Measurements from ENCODE around the gene ETNK1.
"Not testable (repeated sequence)": the region's sequence is repeated elsewhere in the genome, so short reads cannot be mapped to it uniquely, and the experiment has no call there.

The ETNK1 gene, protein sequence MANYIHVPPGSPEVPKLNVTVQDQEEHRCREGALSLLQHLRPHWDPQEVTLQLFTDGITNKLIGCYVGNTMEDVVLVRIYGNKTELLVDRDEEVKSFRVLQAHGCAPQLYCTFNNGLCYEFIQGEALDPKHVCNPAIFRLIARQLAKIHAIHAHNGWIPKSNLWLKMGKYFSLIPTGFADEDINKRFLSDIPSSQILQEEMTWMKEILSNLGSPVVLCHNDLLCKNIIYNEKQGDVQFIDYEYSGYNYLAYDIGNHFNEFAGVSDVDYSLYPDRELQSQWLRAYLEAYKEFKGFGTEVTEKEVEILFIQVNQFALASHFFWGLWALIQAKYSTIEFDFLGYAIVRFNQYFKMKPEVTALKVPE

DNA sequence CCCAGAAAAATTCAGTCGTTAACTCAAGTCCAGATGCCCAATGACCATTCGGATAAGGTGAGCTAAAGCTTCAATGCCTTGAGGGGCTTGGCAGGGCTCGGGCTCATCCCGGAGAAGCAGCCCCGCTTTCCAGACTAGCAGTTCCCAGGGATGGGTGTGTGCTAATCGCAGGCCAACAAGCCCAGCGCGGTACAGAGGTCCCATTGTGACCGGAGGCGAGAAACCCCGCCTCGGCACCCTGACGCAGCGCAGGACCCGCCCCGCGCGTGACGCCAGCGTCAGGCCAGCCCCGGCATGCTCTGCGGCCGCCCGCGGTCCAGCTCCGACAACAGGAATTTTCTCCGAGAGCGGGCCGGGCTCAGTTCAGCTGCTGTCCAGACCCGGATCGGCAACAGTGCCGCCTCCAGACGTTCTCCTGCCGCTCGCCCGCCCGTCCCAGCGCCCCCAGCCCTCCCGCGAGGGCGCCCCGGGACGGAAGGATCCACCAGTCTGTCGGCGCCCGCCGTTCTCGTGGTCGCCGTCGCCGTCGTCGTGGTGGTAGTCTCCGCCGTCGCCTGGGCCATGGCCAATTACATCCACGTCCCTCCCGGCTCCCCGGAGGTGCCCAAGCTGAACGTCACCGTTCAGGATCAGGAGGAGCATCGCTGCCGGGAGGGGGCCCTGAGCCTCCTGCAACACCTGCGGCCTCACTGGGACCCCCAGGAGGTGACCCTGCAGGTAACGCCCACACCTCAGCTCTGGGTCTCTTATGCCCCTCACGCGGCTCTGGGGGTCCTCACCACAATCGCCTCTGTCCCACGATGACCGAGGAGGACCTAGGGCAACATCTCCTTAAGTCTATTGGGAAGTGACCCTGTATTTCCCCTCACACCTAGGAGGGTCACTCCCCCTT is at the start of gene ETNK1:
TSS of gene ETNK1 (plus strand) at position 302 of the 892 bp plus-strand sequence. CDS start at position 562, 260 bp downstream.
- DNase-seq (ENCODE audit: low spot score), result peak; percentile 92

DNA sequence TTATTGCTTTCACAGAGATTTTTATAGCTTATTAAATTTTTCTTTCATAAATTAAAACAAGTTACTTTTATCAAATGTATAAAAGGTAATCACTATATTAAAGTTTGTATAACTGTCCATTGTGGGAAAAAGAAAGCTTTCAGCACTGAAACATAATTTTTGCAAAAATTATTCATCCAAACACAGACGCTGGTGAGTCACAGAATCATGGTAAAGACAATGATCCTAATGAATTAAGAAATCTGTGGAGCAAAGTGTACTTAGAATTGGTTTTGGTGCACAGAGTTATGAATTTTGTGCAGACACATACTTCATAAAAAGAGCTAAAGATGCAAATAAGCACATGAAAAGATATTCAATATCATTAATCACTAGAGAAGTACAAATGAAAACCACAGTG is 48.9 kb upstream of the ETNK1 start:
- DNase-seq (ENCODE audit: low spot score), result no peak

GRCh38 chr12:22576473-22576872 is 48.5 kb upstream of the ETNK1 start:
- DNase-seq (ENCODE audit: low spot score), result no peak

DNA sequence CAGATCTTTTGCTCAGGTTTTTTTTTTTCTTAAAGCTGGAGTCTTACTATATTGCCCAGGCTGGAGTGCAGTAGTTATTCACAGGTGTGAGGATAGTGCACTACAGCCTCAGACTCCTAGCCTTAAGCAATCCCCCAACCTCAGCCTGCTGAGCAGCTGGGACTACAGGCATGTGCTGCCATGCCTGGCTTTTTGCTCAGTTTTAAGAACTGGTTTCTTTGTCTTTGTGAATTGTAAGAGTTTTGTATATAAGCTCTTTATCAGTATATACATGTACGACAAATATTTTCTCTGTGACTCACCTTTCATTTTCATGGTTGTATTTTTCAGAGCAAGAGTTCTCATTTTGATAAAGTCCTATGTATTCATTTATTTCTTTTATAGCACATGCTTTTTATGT is 47.3 kb upstream of the ETNK1 start:
- no peak for DNase-seq (ENCODE audit: low spot score)

DNA sequence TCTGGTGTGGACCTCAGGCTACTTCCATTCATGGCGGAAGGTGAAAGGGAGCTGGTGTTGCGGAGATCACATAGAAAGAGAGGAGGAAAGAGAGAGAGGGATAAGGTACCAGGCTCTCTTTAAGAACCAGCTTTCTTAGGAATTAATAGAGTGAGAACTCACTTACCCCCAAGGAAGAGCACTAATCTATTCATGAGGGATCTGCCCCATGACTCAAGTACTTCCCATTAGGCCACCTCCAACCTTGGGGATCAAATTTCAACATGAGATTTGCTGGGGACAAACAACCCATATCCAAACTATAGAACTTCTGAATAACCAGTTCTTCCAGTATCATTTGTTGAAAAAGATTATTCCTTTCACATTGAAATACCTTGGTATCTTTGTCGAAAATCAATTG is 46.6 kb upstream of the ETNK1 start:
- no peak for DNase-seq (ENCODE audit: low spot score)

GRCh38 chr12:22588817-22589216 is 36.2 kb upstream of the ETNK1 start:
- no peak for DNase-seq (ENCODE audit: low spot score)

GRCh38 chr12:22593864-22594263 is 31.1 kb upstream of the ETNK1 start:
- no peak for DNase-seq (ENCODE audit: low spot score)

DNA sequence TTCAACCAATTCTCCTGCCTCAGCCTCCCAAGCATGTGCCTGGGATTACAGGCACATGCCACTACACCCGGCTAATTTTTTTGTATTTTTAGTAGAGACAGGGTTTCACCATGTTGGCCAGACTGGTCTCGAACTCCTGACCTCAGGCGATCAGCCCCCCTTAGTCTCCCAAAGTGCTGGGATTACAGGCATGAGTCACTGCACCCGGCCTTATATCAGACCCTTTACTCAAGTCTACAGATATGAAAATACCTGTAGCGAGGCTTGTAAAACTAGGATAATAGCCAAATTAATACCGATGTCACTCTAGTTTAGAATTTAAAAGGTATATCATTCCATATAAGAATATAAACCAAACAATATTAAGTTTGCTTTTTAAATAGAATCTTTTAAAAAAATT is 27.4 kb upstream of the ETNK1 start:
- not testable (repeated sequence) for DNase-seq (ENCODE audit: low spot score)

- DNase-seq (ENCODE audit: low spot score), result no peak
These were observed 26.7 kb upstream of the ETNK1 start for GRCh38 chr12:22598141-22598762.

DNA sequence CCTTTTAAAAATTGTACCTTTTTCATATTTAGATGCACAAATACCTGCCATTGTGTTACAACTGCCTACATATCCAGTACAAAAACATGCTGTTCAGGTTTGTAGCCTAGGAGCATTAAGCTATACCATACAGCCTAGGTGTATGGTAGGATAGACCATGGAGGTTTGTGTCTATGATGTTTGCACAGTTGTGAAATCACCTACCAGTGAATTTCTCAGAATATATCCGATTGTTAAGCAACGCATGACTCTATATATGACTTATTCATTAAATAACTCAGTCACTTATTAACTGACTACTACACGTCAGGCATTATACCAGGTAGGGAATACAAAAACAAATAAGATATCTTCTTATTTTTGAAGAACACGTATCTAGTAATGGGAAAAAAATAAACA is 26.2 kb upstream of the ETNK1 start:
- DNase-seq (ENCODE audit: low spot score), result no peak

- no peak for DNase-seq (ENCODE audit: low spot score)
These were observed 24.8 kb upstream of the ETNK1 start for GRCh38 chr12:22600181-22600580.

DNA sequence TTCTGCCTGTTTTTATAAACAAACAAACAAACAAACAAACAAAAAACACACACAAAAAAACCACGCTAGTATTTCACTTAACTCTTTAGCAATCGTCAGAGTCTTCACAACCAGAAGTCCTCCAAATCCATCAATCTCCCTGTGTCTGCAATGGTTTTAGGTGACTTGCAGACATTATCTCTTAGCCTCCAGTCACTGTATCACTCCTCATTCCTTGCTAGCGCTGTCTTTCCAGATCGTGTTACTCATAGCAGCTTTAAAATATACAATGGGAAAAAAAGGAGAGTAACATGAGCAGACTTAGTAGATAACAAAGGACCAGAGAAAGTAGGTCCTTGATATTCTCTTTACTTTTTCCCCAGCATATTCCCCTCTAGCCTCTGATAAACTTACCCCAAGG is 15.5 kb upstream of the ETNK1 start:
- DNase-seq (ENCODE audit: low spot score), result no peak

GRCh38 chr12:22610131-22610530 is 14.8 kb upstream of the ETNK1 start:
- no peak for DNase-seq (ENCODE audit: low spot score)

- not testable (repeated sequence) for DNase-seq (ENCODE audit: low spot score)
These were observed 12.1 kb upstream of the ETNK1 start for GRCh38 chr12:22612822-22613221.

DNA sequence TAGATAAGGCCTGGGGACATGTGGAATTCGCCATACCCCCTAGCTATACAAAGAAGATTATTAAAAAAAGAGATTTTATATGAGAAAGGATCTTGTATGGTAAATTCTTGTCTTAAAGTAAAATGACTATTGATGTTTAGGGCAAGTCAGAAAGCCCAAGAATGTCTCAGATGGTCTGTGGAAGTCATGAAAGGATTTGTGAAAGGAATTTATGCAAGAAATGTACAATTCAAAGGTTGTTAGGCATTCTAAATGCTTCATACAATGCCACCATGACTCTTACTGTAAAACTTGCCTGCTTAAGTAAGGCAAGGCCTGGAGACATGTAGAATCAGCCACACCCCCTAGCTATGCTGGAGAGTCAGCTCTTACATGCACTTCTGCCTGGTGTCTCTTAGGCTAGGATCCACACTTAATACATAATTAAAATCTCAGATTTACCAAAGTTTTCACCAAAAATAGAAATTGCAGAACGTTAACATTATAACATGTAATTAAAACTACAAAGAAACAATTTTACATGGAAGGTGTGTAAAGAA is 8.9 kb upstream of the ETNK1 start:
- DNase-seq (ENCODE audit: low spot score), result no peak

DNA sequence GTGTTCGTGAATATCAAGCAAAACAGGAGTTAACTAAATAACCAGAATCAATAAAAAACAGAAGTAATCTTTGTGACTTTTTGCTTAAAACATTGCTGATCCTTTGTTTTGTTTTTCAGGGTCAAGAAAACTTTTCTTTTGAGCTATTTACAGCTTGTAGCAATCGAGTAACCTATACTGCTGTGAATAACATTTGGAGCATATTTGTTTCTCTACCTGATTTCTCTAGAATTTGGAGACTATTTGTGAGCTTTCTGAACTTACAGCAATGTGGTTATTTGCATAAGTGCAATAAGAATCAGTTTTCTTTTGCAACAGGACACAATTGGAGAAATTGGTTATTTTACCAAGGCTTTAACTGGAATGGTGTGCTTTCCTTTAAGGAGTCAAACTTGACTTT is 7.3 kb upstream of the ETNK1 start:
- no peak for DNase-seq (ENCODE audit: low spot score)

DNA sequence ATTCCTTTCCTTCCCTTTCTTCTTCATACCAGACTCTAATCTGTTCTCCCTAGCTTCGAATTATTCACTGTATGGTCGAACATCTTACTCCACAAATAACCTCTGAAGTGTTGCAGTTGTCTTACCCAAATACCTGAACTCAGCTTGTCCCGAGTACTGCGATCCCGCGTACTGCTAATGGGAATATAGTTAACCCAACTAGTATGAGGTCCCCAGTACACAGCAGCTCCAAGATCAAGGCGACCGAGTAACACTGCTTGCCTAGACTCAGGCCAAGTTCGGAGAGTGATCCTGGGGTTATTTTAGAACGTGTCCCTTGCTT is 462 bp upstream of the ETNK1 start:
- no peak for DNase-seq (ENCODE audit: low spot score)

DNA sequence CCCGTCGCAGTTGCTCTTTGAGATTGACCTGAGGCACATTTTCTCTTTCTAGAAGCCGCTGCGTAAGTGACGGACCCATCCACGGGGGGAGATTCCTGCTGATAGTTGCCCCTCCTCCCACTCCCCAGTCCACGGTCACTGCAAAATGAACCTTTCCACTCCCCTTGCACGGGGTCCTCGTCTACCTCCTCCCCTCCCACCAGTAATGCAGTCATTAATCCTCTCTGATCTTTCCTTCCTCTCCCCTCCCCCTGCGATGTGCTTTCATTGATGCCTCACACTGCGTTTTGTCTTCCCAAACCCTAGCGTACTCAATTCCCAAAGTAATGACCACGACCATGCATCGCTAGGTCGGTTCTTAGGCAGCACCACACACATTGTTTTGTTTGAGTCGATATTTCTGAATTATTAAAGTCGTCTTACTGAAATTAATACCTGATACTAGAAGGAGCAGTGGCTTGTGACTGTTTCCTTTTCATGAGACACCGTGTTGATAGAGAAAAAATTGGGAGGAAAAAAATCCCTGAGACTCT is 857 bp downstream of the ETNK1 start:
- DNase-seq (ENCODE audit: low spot score), result peak; percentile 12

GRCh38 chr12:22626406-22626805 is 1.4 kb downstream of the ETNK1 start:
- peak; percentile 29 for DNase-seq (ENCODE audit: low spot score)

DNA sequence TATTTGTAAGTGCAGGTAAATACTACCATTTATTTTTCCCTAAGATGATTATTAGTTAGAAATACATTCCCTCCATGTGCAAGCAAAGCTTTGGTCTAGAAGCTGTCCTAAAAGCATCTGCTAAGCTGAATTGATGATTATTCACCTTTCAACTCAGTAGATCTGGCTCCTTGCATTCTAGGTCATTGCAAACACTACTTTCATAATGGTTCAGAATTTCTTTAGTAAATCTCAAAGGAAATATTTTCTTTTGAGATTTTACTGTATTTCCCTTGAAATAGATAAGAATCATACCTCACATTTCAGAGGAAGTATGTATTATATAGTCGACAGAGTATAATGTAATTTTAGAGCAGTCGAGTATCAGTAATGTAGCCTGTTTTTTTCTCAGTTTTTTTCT is 2.4 kb downstream of the ETNK1 start:
- no peak for DNase-seq (ENCODE audit: low spot score)

DNA sequence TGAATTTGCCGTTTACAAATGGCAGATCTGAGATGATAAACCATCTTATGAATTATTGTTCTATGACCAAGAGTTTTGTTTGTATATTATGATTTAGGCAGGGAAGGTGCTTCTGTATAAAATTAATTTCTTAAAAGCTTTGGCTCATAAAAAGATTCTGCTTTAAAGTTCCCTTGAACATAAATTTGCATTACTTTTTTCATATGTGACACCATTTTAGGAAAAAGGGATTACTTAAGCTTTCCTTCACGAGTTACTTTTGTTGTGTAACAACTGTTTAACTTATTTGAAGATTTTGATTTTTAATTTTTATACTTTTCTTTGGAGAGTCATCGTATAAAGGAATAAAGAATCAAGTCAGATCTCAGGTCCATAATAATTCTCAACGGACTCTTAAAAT is 3.3 kb downstream of the ETNK1 start:
- no peak for DNase-seq (ENCODE audit: low spot score)

GRCh38 chr12:22631863-22632463 is 7.0 kb downstream of the ETNK1 start:
- DNase-seq (ENCODE audit: low spot score), result peak; percentile 24

Measured in AG08395 (cell line).